ENCODE data around the gene ZCCHC10.

GRCh38 chr5:133051061-133051541 is 24.8 kb upstream of the ZCCHC10 start:
- TF ChIP-seq EZH2 (optimal IDR thresholded peaks at IDR 0.05; ENCODE audit: low read depth, low read length) (no peak), CTCF (IDR thresholded peaks at IDR 0.05; ENCODE audit: low read length) (no peak)

All from MM.1S (cell line).